CD4-positive, alpha-beta T cell (primary cell): ENCODE measurements around the gene GSK3B. TPM values are rescaled to one million over a fixed set of nuclear protein-coding genes. Genes with fewer than 3 reads are reported as not detected.
"Not testable (repeated sequence)": the region's sequence is repeated elsewhere in the genome, so short reads cannot be mapped to it uniquely, and the experiment has no call there.

Experiments used
- ATAC-seq: fragments of 200-7000 bp; cut with Tn5 transposase; one replicate; pipeline ENCODE4 v1.10.0; 2022; ENCODE audit warnings: mild to moderate bottlenecking; ENCODE audit not compliant: poor library complexity
- CTCF ChIA-PET: fragments of 350-600 bp; sonication (Branson Sonifier 250); formaldehyde crosslinking; loops from one replicate; lab custom pipeline; 2021; ENCODE audit warnings: antibody characterized with exemption, inconsistent platforms; lab: Charles Lee
- POLR2A ChIA-PET: fragments of 350-600 bp; sonication (Branson Sonifier 250); formaldehyde crosslinking; loops from one replicate; lab custom pipeline; 2021; ENCODE audit warnings: antibody characterized with exemption, inconsistent platforms; lab: Charles Lee
- DNase-seq, 14 experiments: peaks; one replicate each; pipeline ENCODE4 v3.0.0-alpha.2; 2013 to 2020; ENCODE audit warnings: mixed read lengths in 2 of 14
- H3K27ac ChIP-seq, 2 donors: one replicate each; pipeline versions ENCODE4 v1.5.1 to v1.7.0; 2013; ENCODE audit warnings: low read length in 2 of 2, low read depth in 1 of 2, mild to moderate bottlenecking in 1 of 2
- H3K27me3 ChIP-seq, 2 experiments: 1 replicate in 1 of 2; 2 replicates in 1 of 2; pipeline versions ENCODE4 v1.6.1 to v1.7.0; 2013; ENCODE audit warnings: low read length in 2 of 2, control low read depth in 1 of 2, mild to moderate bottlenecking in 1 of 2, moderate library complexity in 1 of 2; ENCODE audit not compliant: insufficient read depth in 2 of 2, control insufficient read depth in 1 of 2
- H3K36me3 ChIP-seq: one replicate; pipeline ENCODE4 v1.6.1; 2013; ENCODE audit warnings: low read length, control low read depth; ENCODE audit not compliant: insufficient read depth
- H3K4me1 ChIP-seq: one replicate; pipeline ENCODE4 v1.6.1; 2013; ENCODE audit warnings: low read length, control low read depth; ENCODE audit not compliant: insufficient read depth
- H3K4me3 ChIP-seq: one replicate; pipeline ENCODE4 v1.5.1; 2013; ENCODE audit warnings: mild to moderate bottlenecking, low read length, moderate library complexity
- H3K9me3 ChIP-seq, 2 experiments: 1 replicate in 1 of 2; 2 replicates in 1 of 2; pipeline versions ENCODE4 v1.6.1 to v1.7.0; 2013; ENCODE audit warnings: low read length in 2 of 2, mild to moderate bottlenecking in 2 of 2, control low read depth in 1 of 2, moderate library complexity in 1 of 2; ENCODE audit not compliant: control insufficient read depth in 1 of 2, insufficient read depth in 1 of 2
- H3K27ac Mint-ChIP-seq: one replicate; pipeline ENCODE4 v1.8.0; 2020; ENCODE audit warnings: mixed read lengths
- H3K27me3 Mint-ChIP-seq: one replicate; pipeline ENCODE4 v1.8.0; 2021; ENCODE audit warnings: mixed read lengths
- H3K36me3 Mint-ChIP-seq: one replicate; pipeline ENCODE4 v1.8.0; 2021; ENCODE audit warnings: low read depth, mixed read lengths
- H3K4me1 Mint-ChIP-seq: one replicate; pipeline ENCODE4 v1.8.0; 2021; ENCODE audit warnings: low read depth, mixed read lengths
- H3K4me3 Mint-ChIP-seq: one replicate; pipeline ENCODE4 v1.8.0; 2020; ENCODE audit warnings: mild to moderate bottlenecking, mixed read lengths
- H3K9me3 Mint-ChIP-seq: one replicate; pipeline ENCODE4 v1.8.0; 2020; ENCODE audit warnings: mixed read lengths
- intact Hi-C, 2 experiments: fragments of 100-400 bp; cut with DNase I in 1 of 2; cut with micrococcal nuclease in 1 of 2; formaldehyde crosslinking; loops; one replicate each; pipeline versions ENCODE4 v1.15.1 to v1.9.0; 2023 to 2025; cut with DNase I, micrococcal nuclease
- total RNA-seq, 174 experiments: library from RNA in 2 of 174; stranded (reverse) in 2 of 174; gene quantifications; one replicate each; pipeline ENCODE4 v1.2.3 and lab custom pipeline; 2021 to 2026
- TF ChIP-seq, protein P1 (sequence below): fragments of 200-600 bp; IDR thresholded peaks from one replicate; pipeline ENCODE4 v1.8.0; 2022; ENCODE audit warnings: antibody characterized with exemption, mild to moderate bottlenecking

GSK3B gene
- total RNA-seq, 2 experiments from 2014 or later: 27.9 to 29.1 TPM

DNA sequence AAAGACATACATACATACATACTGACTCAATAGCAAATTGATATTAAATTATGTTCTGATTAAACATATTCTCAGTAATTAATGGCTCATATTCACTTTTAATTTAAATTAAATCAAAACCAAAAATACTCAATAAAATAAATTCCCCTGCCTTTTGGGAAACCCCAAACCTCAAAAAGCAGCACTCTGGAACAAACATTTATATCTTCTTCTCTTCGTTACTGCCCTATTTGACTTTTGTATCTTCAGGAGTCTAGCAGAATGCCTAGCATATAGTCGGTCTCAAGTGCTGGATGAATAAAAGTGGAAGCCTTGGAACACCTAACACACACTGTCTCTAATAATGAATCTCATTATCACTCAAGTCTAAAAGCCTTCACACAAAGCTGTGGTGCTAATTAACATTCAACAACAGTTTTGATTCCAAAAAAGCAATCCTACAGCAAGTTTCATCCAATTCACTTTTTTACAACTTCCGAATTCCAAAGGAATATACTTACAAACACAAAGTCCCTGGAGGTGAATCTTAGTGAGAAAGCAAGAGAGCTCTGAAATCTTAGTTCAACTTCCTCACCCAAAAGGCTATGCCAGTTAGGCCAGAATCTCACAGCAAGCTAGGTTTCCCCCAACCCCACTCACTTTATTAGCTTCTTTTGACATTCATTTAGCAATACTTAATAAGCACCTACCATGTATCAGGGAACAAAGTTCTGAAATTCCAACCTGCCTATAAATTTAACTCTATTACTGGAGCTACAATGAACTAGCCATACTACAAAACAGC, 35.0 kb downstream of the GSK3B start:
- ChIA-PET POLR2A (interaction anchor here (0.6 to 1.0 kb wide), 2 partner anchors 8 to 36 kb away, joined by 3 to 4 read pairs; no protein-coding TSS in a partner anchor), CTCF (no interaction called here)
- TF ChIP-seq, protein P1, sequence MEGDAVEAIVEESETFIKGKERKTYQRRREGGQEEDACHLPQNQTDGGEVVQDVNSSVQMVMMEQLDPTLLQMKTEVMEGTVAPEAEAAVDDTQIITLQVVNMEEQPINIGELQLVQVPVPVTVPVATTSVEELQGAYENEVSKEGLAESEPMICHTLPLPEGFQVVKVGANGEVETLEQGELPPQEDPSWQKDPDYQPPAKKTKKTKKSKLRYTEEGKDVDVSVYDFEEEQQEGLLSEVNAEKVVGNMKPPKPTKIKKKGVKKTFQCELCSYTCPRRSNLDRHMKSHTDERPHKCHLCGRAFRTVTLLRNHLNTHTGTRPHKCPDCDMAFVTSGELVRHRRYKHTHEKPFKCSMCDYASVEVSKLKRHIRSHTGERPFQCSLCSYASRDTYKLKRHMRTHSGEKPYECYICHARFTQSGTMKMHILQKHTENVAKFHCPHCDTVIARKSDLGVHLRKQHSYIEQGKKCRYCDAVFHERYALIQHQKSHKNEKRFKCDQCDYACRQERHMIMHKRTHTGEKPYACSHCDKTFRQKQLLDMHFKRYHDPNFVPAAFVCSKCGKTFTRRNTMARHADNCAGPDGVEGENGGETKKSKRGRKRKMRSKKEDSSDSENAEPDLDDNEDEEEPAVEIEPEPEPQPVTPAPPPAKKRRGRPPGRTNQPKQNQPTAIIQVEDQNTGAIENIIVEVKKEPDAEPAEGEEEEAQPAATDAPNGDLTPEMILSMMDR: no peak
- H3K4me1 ChIP-seq: peaks cover 9% of the 10 kb centered on the region
- Mint-ChIP-seq H3K27ac (no peak overlapping the region), H3K9me3 (peaks cover 6% of the 10 kb centered on the region), H3K27me3 (no peaks in the 10 kb centered on the region), H3K36me3 (peaks cover 3% of the 10 kb centered on the region), H3K4me3 (no peak overlapping the region), H3K4me1 (peaks cover 55% of the 10 kb centered on the region)
- no peak overlapping the region for H3K4me3 ChIP-seq
- ATAC-seq (no peak), DNase-seq (no peak)
- intact Hi-C loops: no loop called here
- H3K9me3 ChIP-seq: peaks cover 0 to 5% of the 10 kb centered on the region in 2 experiments
- H3K27me3 ChIP-seq: no peaks in the 10 kb centered on the region
- peak overlapping the region in 1 of 2 donors; percentile 21 for H3K27ac ChIP-seq
- no peaks in the 10 kb centered on the region for H3K36me3 ChIP-seq

DNA sequence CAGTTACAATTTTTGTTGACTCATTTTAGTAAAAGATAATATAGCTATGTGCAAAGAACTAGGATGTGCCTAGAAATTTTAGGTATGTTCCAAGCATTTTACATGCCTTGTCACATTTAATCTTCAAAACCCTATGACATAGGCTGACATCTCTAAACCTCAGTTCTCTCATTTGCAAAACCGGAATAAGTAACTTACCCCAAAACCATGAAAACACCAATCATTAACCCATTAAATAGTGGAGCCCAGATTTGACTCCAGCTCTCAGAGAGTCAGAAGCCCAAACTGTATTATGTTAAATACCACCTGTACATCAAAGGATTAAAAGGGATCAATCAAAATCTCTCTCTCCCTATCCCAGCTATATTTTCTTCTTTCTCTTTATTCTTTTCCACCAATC, 36.6 kb downstream of the GSK3B start:
- no peak overlapping the region for H3K27ac ChIP-seq
- CTCF ChIA-PET: interaction anchor here (0.8 kb wide), 2 partner anchors 9 to 13 kb away, joined by 3 to 4 read pairs; no protein-coding TSS in a partner anchor
- Mint-ChIP-seq H3K4me1 (peaks cover 68% of the 10 kb centered on the region), H3K36me3 (peaks cover 13% of the 10 kb centered on the region), H3K9me3 (peaks cover 6% of the 10 kb centered on the region), H3K4me3 (no peak overlapping the region), H3K27ac (no peak overlapping the region), H3K27me3 (no peaks in the 10 kb centered on the region)
- H3K9me3 ChIP-seq: peaks cover 0 to 5% of the 10 kb centered on the region in 2 experiments
- TF ChIP-seq, protein P1: no peak
- no peaks in the 10 kb centered on the region for H3K27me3 ChIP-seq
- H3K4me1 ChIP-seq: peaks cover 11% of the 10 kb centered on the region
- no peak overlapping the region for H3K4me3 ChIP-seq
- ATAC-seq: no peak
- no peak for DNase-seq
- intact Hi-C loops: no loop called here
- POLR2A ChIA-PET: interaction anchor here (1.2 kb wide), 1 partner anchor 9 kb away, joined by 3 read pairs; no protein-coding TSS in a partner anchor
- H3K36me3 ChIP-seq: no peaks in the 10 kb centered on the region

DNA sequence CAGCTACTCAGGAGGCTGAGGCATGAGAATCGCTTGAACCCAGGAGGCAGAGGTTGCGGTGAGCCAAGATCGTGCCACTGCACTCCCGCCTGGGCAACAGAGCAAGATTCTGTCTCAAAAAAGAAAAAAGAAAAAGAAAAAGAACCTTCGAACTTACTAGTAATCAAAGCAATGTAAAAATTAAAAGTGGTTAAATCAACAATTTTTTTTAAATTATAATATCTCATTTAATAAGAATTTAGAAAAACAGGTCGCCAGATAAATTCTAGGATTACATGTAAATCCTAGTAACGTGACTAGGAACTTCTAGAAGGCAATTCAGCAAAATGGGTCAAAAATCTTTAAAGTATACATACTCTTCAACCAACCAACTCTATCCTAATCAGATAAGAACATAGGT, 37.2 kb downstream of the GSK3B start:
- CTCF ChIA-PET: no interaction called here
- no peak for DNase-seq
- peaks cover 0 to 5% of the 10 kb centered on the region in 2 experiments for H3K9me3 ChIP-seq

DNA sequence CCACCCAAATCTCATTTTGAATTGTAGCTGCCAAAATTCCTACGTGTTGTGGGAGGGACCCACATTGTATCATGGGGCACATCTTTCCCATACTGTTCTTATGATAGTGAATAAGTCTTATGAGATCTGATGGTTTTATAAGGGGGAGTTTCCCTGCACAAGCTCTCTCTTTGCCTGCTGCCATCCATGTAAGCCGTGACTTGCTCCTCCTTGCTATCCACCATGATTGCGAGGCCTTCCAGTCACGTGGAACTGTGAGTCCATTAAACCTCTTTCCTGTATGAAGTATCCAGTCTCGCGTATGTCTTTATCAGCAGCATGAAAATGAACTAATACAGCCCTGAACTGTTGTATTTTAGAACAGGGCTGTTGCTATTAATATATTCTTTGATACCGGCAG, 40.6 kb downstream of the GSK3B start:
- H3K4me1 ChIP-seq: peaks cover 20% of the 10 kb centered on the region
- not testable (repeated sequence) for ATAC-seq, H3K9me3 Mint-ChIP-seq, H3K36me3 ChIP-seq, H3K27ac Mint-ChIP-seq, H3K27me3 ChIP-seq, DNase-seq, H3K27ac ChIP-seq, H3K4me3 ChIP-seq, H3K9me3 ChIP-seq, H3K27me3 Mint-ChIP-seq
- ChIA-PET CTCF (interaction anchor here (0.6 kb wide), 1 partner anchor 83 kb away, joined by 3 read pairs; no protein-coding TSS in a partner anchor), POLR2A (interaction anchor here (2.5 kb wide), 1 partner anchor 41 kb away, joined by 19 read pairs; the partner anchor contains the start of gene GSK3B)
- intact Hi-C loops: loop anchor here in 1 of 2 experiments (5.0 kb wide), 1 partner anchor 39 kb away; the partner anchor contains the start of gene GSK3B
- Mint-ChIP-seq H3K4me1 (peaks cover 77% of the 10 kb centered on the region), H3K36me3 (peaks cover 20% of the 10 kb centered on the region), H3K4me3 (peak overlapping the region; percentile 10)

More for the DNA sequence above, 37.2 kb downstream of the GSK3B start:
- Histone ChIP-seq H3K4me1 (peaks cover 11% of the 10 kb centered on the region), H3K27ac (no peak overlapping the region), H3K27me3 (no peaks in the 10 kb centered on the region), H3K36me3 (no peaks in the 10 kb centered on the region), H3K4me3 (no peak overlapping the region)
- Mint-ChIP-seq H3K4me1 (peaks cover 68% of the 10 kb centered on the region), H3K4me3 (no peak overlapping the region), H3K36me3 (peaks cover 13% of the 10 kb centered on the region), H3K27me3 (no peaks in the 10 kb centered on the region), H3K27ac (no peak overlapping the region), H3K9me3 (peaks cover 6% of the 10 kb centered on the region)
- intact Hi-C loops: no loop called here
- ATAC-seq: no peak
- TF ChIP-seq, protein P1: no peak
- POLR2A ChIA-PET: no interaction called here
